Astrocyte (in vitro differentiated cells and primary cell): ENCODE results near the gene YPEL5.

ENCODE experiments used
- EZH2 ChIP-seq: IDR thresholded peaks from 2 replicates; pipeline ENCODE4 v1.6.1; 2012; ENCODE audit warnings: mild to moderate bottlenecking, low read length, inconsistent platforms; ENCODE audit not compliant: insufficient read depth
- TF ChIP-seq, protein P1 (sequence below): IDR thresholded peaks from 2 replicates; pipeline ENCODE4 v1.5.1; 2011; ENCODE audit warnings: low read depth, mild to moderate bottlenecking, inconsistent platforms, low read length, moderate library complexity; ENCODE audit not compliant: insufficient read depth

- TF ChIP-seq, protein P1, sequence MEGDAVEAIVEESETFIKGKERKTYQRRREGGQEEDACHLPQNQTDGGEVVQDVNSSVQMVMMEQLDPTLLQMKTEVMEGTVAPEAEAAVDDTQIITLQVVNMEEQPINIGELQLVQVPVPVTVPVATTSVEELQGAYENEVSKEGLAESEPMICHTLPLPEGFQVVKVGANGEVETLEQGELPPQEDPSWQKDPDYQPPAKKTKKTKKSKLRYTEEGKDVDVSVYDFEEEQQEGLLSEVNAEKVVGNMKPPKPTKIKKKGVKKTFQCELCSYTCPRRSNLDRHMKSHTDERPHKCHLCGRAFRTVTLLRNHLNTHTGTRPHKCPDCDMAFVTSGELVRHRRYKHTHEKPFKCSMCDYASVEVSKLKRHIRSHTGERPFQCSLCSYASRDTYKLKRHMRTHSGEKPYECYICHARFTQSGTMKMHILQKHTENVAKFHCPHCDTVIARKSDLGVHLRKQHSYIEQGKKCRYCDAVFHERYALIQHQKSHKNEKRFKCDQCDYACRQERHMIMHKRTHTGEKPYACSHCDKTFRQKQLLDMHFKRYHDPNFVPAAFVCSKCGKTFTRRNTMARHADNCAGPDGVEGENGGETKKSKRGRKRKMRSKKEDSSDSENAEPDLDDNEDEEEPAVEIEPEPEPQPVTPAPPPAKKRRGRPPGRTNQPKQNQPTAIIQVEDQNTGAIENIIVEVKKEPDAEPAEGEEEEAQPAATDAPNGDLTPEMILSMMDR: no peak
- TF ChIP-seq EZH2: no peak
Observed at GRCh38 chr2:30135541-30135940, 11.3 kb upstream of the YPEL5 start.
